SH-SY5Y (cell line): Measurements from ENCODE around the gene MRPL58.

Source experiments
- GATA2 ChIP-seq: IDR thresholded peaks from 2 replicates; pipeline ENCODE4 v1.6.1; 2011; ENCODE audit warnings: mild to moderate bottlenecking, low read depth, low read length
- GATA3 ChIP-seq: IDR thresholded peaks from 2 replicates; pipeline ENCODE4 v1.6.1; 2011; ENCODE audit warnings: low read depth, mild to moderate bottlenecking, low read length, moderate library complexity

GRCh38 chr17:75063626-75064025, 51.2 kb downstream of the MRPL58 start:
- TF ChIP-seq GATA3 (no peak), GATA2 (no peak)
